ENCODE results near the gene MYO1B. TPM values are rescaled to one million over a fixed set of nuclear protein-coding genes. Genes with fewer than 3 reads are reported as not detected.

Gene MYO1B
- total and polyA plus RNA-seq, 4 donors = 14.1 to 86.4 (median 56.3) TPM

DNA sequence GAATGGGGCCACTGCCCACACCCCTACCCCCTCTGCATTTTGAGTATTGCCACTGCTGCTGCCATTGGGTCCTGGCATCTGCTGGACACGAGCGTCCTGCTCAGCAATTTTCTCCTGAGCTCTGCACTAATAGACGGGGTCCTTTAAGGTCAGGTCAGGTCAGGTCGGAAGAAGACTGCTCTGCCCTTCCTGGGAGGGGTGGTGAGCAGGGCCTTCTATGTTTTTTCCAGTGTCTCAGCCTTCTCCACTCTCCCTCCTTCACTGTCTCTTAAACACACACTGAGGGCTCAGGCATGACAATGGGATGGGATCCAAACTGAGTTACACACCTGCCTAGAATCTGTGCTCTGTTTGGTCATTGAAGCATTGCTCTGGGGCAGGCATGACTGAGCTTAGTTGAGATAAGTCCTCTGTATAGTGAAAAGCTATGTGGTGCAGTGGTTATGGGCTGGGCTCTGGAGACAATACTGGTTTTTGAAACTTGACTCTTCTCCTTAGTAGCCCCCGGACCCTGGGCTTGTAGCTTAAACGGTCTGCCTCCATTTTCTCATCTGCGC lies 10.6 kb downstream of the MYO1B start:
- no peak for ATAC-seq (ENCODE audit: low FRiP score)
- intact Hi-C loops (cut with DNase I) = no loop called here
- WGBS, 2 donors = 67% methylated on average over 7 of the region's 7 CpGs
- peaks cover 0 to 10% of the 10 kb centered on the region in 2 donors for H3K4me1 ChIP-seq (ENCODE audit: control insufficient read depth in 1 of 2, insufficient read depth in 2 of 2, low read length in 2 of 2)
- no peaks in the 10 kb centered on the region for H3K9me3 ChIP-seq (ENCODE audit: control insufficient read depth, low read length)
- no peaks in the 10 kb centered on the region for H3K36me3 ChIP-seq (ENCODE audit: control insufficient read depth in 1 of 2, insufficient read depth in 2 of 2, low read length in 1 of 2)
- no peak overlapping the region for H3K27ac ChIP-seq (ENCODE audit: low read depth in 1 of 2, low read length in 2 of 2)
- H3K27me3 ChIP-seq (ENCODE audit: control insufficient read depth in 1 of 2, insufficient read depth in 2 of 2, low read length in 1 of 2) = no peaks in the 10 kb centered on the region
- H3K4me3 ChIP-seq (ENCODE audit: low read length in 2 of 2) = no peak overlapping the region
- DNase-seq = no peak

DNA sequence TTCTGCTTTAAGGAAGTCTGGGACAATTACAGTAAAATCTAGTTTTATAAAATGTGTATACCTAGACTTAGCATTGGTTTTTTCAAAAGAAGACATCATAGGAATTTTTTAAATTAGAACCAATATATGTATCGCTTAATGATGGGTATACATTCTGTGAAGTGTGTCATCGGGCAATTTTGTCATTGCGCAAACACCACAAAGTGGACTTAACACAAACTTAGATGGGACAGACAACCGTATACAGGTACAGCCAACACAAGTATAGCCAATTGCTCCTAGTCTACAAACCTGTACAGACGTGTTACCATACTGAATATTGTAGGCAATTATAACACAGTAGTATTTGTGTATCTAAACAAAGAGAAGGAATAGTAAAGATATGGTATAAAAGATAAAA lies 12.7 kb downstream of the MYO1B start:
- H3K9me3 ChIP-seq (ENCODE audit: control insufficient read depth, low read length) = no peaks in the 10 kb centered on the region
- no peaks in the 10 kb centered on the region for H3K27me3 ChIP-seq (ENCODE audit: control insufficient read depth in 1 of 2, insufficient read depth in 2 of 2, low read length in 1 of 2)
- H3K4me1 ChIP-seq (ENCODE audit: control insufficient read depth in 1 of 2, insufficient read depth in 2 of 2, low read length in 2 of 2) = peaks cover 4 to 12% of the 10 kb centered on the region in 2 donors
- intact Hi-C loops (cut with DNase I) = no loop called here
- ATAC-seq (ENCODE audit: low FRiP score) (no peak), DNase-seq (no peak)
- WGBS, 2 donors = 94 to 96% methylated on average over 5 of the region's 5 CpGs
- H3K4me3 ChIP-seq (ENCODE audit: low read length in 2 of 2) = no peak overlapping the region
- H3K36me3 ChIP-seq (ENCODE audit: control insufficient read depth in 1 of 2, insufficient read depth in 2 of 2, low read length in 1 of 2) = no peaks in the 10 kb centered on the region
- H3K27ac ChIP-seq (ENCODE audit: low read depth in 1 of 2, low read length in 2 of 2) = no peak overlapping the region

DNA sequence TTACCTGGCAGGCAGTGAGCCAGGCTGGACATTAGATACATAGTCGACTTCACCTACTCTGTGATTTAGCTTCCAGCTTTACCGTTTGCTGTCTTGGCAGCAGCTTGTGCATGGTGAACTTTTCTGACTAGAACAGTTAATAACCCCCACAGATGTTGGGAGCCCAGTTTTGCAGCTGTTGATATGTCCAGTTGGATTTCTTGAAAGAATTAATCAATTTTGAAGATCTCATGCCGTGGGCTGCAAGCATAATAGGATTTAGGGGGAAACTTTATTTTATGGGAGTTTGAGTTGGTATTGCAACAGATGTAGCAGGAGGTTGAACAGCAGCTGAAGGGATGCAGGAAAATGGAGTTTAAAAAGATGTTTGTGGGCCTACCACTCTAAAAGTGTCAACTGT lies 13.8 kb downstream of the MYO1B start:
- 59 to 60% methylated on average over 3 of the region's 3 CpGs for WGBS, 2 donors
- Histone ChIP-seq H3K27ac (ENCODE audit: low read depth in 1 of 2, low read length in 2 of 2) (no peak overlapping the region), H3K9me3 (ENCODE audit: control insufficient read depth, low read length) (no peaks in the 10 kb centered on the region), H3K36me3 (ENCODE audit: control insufficient read depth in 1 of 2, insufficient read depth in 2 of 2, low read length in 1 of 2) (no peaks in the 10 kb centered on the region), H3K4me1 (ENCODE audit: control insufficient read depth in 1 of 2, insufficient read depth in 2 of 2, low read length in 2 of 2) (peaks cover 6 to 7% of the 10 kb centered on the region in 2 donors), H3K27me3 (ENCODE audit: control insufficient read depth in 1 of 2, insufficient read depth in 2 of 2, low read length in 1 of 2) (no peaks in the 10 kb centered on the region), H3K4me3 (ENCODE audit: low read length in 2 of 2) (no peak overlapping the region)
- no peak for DNase-seq
- intact Hi-C loops (cut with DNase I) = no loop called here
- ATAC-seq (ENCODE audit: low FRiP score) = no peak

DNA sequence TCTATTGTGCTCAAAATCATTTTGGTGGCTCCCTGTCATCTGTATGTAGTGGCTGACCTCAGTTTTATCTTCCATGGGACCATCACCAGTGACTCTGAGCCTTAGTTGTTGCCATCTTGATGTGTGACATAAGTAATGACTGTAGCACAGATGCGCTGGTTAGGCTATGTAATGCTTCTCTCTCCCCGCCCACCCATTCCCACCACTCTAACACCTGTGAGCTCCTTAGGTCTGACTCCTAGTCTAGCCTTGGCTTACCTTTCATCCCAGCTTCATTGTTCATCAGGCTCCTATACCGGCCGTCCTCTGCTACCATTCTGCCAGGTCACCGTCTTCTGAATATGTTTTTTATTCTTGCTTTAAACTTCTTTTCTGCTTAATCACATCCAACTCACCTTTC lies 17.2 kb downstream of the MYO1B start:
- peaks cover 9 to 10% of the 10 kb centered on the region in 2 donors for H3K4me1 ChIP-seq (ENCODE audit: control insufficient read depth in 1 of 2, insufficient read depth in 2 of 2, low read length in 2 of 2)
- intact Hi-C loops (cut with DNase I) = loop anchor here in 1 of 2 donors (5.0 kb wide), 1 partner anchor 35 kb away; no protein-coding TSS in a partner anchor

DNA sequence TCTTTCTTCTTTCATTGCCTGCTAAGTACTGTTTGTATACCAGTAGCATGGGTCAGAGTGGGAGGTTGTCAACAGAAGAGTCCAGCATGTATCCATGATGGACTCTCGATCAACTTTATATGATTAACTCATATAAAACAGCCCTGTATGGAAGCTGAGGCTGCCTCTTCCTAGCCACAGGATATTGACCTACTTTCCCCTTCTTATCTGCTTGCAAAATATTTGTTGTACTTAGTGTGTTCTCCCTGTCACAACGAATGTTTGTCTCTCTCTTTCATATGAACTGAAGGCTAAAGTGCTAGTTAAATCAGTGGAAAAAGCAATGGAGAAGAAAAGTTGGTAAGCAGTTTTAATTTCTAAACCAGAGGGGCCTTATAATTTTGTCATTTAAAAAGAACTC lies 17.8 kb downstream of the MYO1B start:
- H3K27ac ChIP-seq (ENCODE audit: low read depth in 1 of 2, low read length in 2 of 2) = peak overlapping the region in 1 of 2 donors; percentile 16
- intact Hi-C loops (cut with DNase I) = loop anchor here in 1 of 2 donors (5.0 kb wide), 1 partner anchor 34 kb away; no protein-coding TSS in a partner anchor

More for the DNA sequence above, 17.2 kb downstream of the MYO1B start:
- Histone ChIP-seq H3K9me3 (ENCODE audit: control insufficient read depth, low read length) (no peaks in the 10 kb centered on the region), H3K27ac (ENCODE audit: low read depth in 1 of 2, low read length in 2 of 2) (no peak overlapping the region), H3K4me3 (ENCODE audit: low read length in 2 of 2) (no peak overlapping the region), H3K27me3 (ENCODE audit: control insufficient read depth in 1 of 2, insufficient read depth in 2 of 2, low read length in 1 of 2) (no peaks in the 10 kb centered on the region), H3K36me3 (ENCODE audit: control insufficient read depth in 1 of 2, insufficient read depth in 2 of 2, low read length in 1 of 2) (no peaks in the 10 kb centered on the region)
- ATAC-seq (ENCODE audit: low FRiP score) (no peak), DNase-seq (no peak)
- 87 to 95% methylated on average over 5 of the region's 5 CpGs for WGBS, 2 donors

DNA sequence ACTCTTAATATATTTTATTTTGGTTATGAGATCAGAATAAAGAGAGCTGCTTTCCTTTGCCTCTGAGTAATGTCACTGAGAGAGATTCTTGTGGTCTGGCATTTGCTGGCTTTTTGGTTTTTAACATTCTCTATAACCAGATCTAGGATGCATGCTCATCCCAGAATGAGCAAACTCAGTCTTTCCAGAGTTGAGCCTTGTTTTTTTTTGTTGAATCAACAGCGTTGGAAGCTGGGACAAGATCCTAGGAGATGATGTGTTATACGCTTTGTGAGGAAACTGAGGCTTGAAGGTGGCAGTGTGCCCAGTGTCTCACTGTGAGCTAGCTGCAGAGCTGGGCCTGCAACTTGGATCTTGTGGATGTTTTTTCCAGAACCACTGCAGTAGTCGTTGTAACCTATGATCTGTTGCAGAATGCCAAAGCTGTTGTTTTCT lies 19.5 kb downstream of the MYO1B start:
- Histone ChIP-seq H3K36me3 (ENCODE audit: control insufficient read depth in 1 of 2, insufficient read depth in 2 of 2, low read length in 1 of 2) (no peaks in the 10 kb centered on the region), H3K9me3 (ENCODE audit: control insufficient read depth, low read length) (no peaks in the 10 kb centered on the region), H3K4me1 (ENCODE audit: control insufficient read depth in 1 of 2, insufficient read depth in 2 of 2, low read length in 2 of 2) (peaks cover 10 to 11% of the 10 kb centered on the region in 2 donors), H3K27ac (ENCODE audit: low read depth in 1 of 2, low read length in 2 of 2) (peak overlapping the region in 1 of 2 donors; percentile 69), H3K27me3 (ENCODE audit: control insufficient read depth in 1 of 2, insufficient read depth in 2 of 2, low read length in 1 of 2) (no peaks in the 10 kb centered on the region), H3K4me3 (ENCODE audit: low read length in 2 of 2) (no peak overlapping the region)
- intact Hi-C loops (cut with DNase I) = loop anchor here (5.0 kb wide), 2 partner anchors 33 to 43 kb away; no protein-coding TSS in a partner anchor
- ATAC-seq (ENCODE audit: low FRiP score) (no peak), DNase-seq (peak in 1 of 2 donors; percentile 67)
- 6 to 9% methylated on average over 3 of the region's 3 CpGs for WGBS, 2 donors

More for the DNA sequence above, 17.8 kb downstream of the MYO1B start:
- H3K9me3 ChIP-seq (ENCODE audit: control insufficient read depth, low read length) = no peaks in the 10 kb centered on the region
- H3K4me1 ChIP-seq (ENCODE audit: control insufficient read depth in 1 of 2, insufficient read depth in 2 of 2, low read length in 2 of 2) = peaks cover 9 to 10% of the 10 kb centered on the region in 2 donors
- no peak for DNase-seq
- no peaks in the 10 kb centered on the region for H3K27me3 ChIP-seq (ENCODE audit: control insufficient read depth in 1 of 2, insufficient read depth in 2 of 2, low read length in 1 of 2)
- WGBS, 2 donors = 6 to 11% methylated on average over 2 of the region's 2 CpGs
- no peak for ATAC-seq (ENCODE audit: low FRiP score)
- H3K4me3 ChIP-seq (ENCODE audit: low read length in 2 of 2) = no peak overlapping the region
- no peaks in the 10 kb centered on the region for H3K36me3 ChIP-seq (ENCODE audit: control insufficient read depth in 1 of 2, insufficient read depth in 2 of 2, low read length in 1 of 2)

DNA sequence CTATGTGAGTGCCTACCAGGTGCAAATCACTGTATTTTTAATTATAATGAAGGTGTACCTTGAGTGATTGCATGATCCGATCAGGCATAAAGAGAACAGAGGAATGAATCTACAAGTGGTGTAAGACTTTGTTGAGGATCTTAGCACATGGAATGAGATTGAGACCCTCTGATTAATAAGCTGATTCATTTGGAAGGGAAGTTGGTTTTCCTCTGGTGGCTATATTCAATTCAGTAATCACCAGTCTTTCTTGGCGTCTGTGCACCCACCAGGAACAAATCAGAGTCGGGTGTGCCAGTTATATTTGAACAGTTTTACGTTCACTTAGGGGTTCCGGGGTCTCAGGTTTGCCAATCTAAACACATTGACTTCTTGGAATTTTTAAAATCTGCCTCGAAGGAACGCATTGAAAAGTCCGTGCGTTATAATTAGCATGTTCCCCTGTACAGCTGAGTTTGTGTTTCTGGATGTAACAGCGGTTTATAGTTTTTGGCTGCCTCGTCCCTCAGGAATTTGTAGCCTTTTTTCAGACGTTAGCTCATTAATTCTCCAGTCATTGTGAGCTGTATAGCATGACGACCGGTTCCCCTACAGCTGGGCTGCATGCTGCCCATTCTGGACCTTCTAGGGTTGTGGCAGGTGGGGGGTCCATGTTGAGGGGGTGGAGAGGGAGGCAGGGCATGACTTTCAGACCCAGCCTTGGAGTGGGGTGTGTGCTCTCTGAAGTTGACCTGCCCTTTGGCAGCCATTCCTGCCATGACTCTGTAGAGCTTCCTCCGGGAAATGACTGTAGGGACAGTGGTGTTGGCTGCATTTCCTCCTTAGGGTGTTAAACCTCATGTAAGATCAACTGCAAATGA lies 20.3 kb downstream of the MYO1B start:
- H3K4me1 ChIP-seq (ENCODE audit: control insufficient read depth in 1 of 2, insufficient read depth in 2 of 2, low read length in 2 of 2) = peaks cover 11 to 13% of the 10 kb centered on the region in 2 donors
- peak; percentile 76 for ATAC-seq (ENCODE audit: low FRiP score)
- H3K4me3 ChIP-seq (ENCODE audit: low read length in 2 of 2) = no peak overlapping the region
- H3K27ac ChIP-seq (ENCODE audit: low read depth in 1 of 2, low read length in 2 of 2) = peak overlapping the region; percentile 94 to 95
- DNase-seq = peak in 1 of 2 donors; percentile 53
- 5 to 7% methylated on average over 15 of the region's 15 CpGs for WGBS, 2 donors
- intact Hi-C loops (cut with DNase I) = loop anchor here in 1 of 2 donors (5.0 kb wide), 1 partner anchor 42 kb away; no protein-coding TSS in a partner anchor
- no peaks in the 10 kb centered on the region for H3K27me3 ChIP-seq (ENCODE audit: control insufficient read depth in 1 of 2, insufficient read depth in 2 of 2, low read length in 1 of 2)
- H3K9me3 ChIP-seq (ENCODE audit: control insufficient read depth, low read length) = no peaks in the 10 kb centered on the region
- H3K36me3 ChIP-seq (ENCODE audit: control insufficient read depth in 1 of 2, insufficient read depth in 2 of 2, low read length in 1 of 2) = no peaks in the 10 kb centered on the region

DNA sequence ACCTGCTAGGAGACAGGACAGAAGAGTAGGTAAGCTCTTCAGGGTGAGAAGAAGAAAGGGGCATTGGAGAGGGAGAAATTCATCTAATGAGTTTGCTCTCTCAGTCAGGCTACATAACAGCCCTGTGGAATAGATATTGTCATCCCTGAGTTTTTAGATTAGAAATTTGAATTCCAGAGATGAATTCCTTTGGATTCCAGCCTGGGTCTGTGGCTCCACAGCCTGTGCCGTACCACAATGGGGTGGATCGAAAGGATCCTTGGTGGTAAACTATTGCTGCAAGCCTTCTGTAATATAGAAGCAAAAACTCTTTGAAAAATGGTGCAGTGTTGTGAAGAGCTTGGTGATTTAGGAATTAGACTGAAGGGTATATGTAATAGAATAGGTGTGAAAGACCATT lies 21.0 kb downstream of the MYO1B start:
- H3K27ac ChIP-seq (ENCODE audit: low read depth in 1 of 2, low read length in 2 of 2) = peak overlapping the region; percentile 94 to 95
- intact Hi-C loops (cut with DNase I) = loop anchor here in 1 of 2 donors (5.0 kb wide), 1 partner anchor 41 kb away; no protein-coding TSS in a partner anchor
- no peaks in the 10 kb centered on the region for H3K27me3 ChIP-seq (ENCODE audit: control insufficient read depth in 1 of 2, insufficient read depth in 2 of 2, low read length in 1 of 2)
- 19 to 27% methylated on average over 2 of the region's 2 CpGs for WGBS, 2 donors
- no peaks in the 10 kb centered on the region for H3K36me3 ChIP-seq (ENCODE audit: control insufficient read depth in 1 of 2, insufficient read depth in 2 of 2, low read length in 1 of 2)
- no peaks in the 10 kb centered on the region for H3K9me3 ChIP-seq (ENCODE audit: control insufficient read depth, low read length)
- H3K4me1 ChIP-seq (ENCODE audit: control insufficient read depth in 1 of 2, insufficient read depth in 2 of 2, low read length in 2 of 2) = peaks cover 11 to 18% of the 10 kb centered on the region in 2 donors
- no peak overlapping the region for H3K4me3 ChIP-seq (ENCODE audit: low read length in 2 of 2)
- no peak for ATAC-seq (ENCODE audit: low FRiP score)
- no peak for DNase-seq
